ENCODE results near the gene SASH1.

- TF ChIP-seq ZNF384 (IDR thresholded peaks at IDR 0.05) (no peak), FOXM1 (IDR thresholded peaks at IDR 0.05; ENCODE audit: borderline replicate concordance) (no peak), TARDBP (IDR thresholded peaks at IDR 0.05) (no peak), LEF1 (IDR thresholded peaks at IDR 0.05; ENCODE audit: borderline replicate concordance) (no peak), ARNT (IDR thresholded peaks at IDR 0.05) (no peak), HDGF (IDR thresholded peaks at IDR 0.05; ENCODE audit: borderline replicate concordance) (no peak), SUZ12 (IDR thresholded peaks at IDR 0.05) (no peak), PKNOX1 (IDR thresholded peaks at IDR 0.05) (no peak), L3MBTL2 (conservative IDR thresholded peaks at IDR 0.05) (no peak), FOXA1 (IDR thresholded peaks at IDR 0.05) (no peak), SP1 (IDR thresholded peaks at IDR 0.05) (no peak), ELF4 (IDR thresholded peaks at IDR 0.05) (no peak)
Measured at GRCh38 chr6:148467926-148468325, 125.3 kb downstream of the SASH1 start.
